Keratinocyte (primary cell): ENCODE results near the gene CNNM3. TPM values are rescaled to one million over a fixed set of nuclear protein-coding genes. Genes with fewer than 3 reads are reported as not detected.

Experiments used
- DNase-seq: peaks from one replicate; pipeline ENCODE4 v3.0.0-alpha.2; 2011; ENCODE audit warnings: low read depth, missing footprints, low spot score
- FAIRE-seq: peaks from 2 replicates; lab custom pipeline; 2011; peaks lifted over from hg19 to GRCh38; lab: Jason Lieb, UNC
- H2AFZ ChIP-seq: 2 replicates; pipeline ENCODE4 v1.6.0; 2012; ENCODE audit warnings: low read length, control low read depth, inconsistent platforms; ENCODE audit not compliant: control insufficient read depth
- H3K27ac ChIP-seq: 2 replicates; pipeline ENCODE4 v1.5.1; 2011; ENCODE audit warnings: low read length; ENCODE audit not compliant: control insufficient read depth, insufficient read depth
- H3K27me3 ChIP-seq: 3 replicates; pipeline ENCODE4 v1.6.0; 2011; ENCODE audit warnings: low read length; ENCODE audit not compliant: control insufficient read depth, insufficient read depth; ENCODE audit errors: extremely low read depth
- H3K36me3 ChIP-seq, 2 experiments: 2 replicates in 1 of 2; 3 replicates in 1 of 2; pipeline ENCODE4 v1.5.1; 2011; ENCODE audit warnings: low read length in 2 of 2, mild to moderate bottlenecking in 1 of 2; ENCODE audit not compliant: control insufficient read depth in 2 of 2, insufficient read depth in 2 of 2; ENCODE audit errors: extremely low read depth in 1 of 2
- H3K4me1 ChIP-seq: 3 replicates; pipeline ENCODE4 v1.5.1; 2011; ENCODE audit warnings: low read length; ENCODE audit not compliant: control insufficient read depth, insufficient read depth; ENCODE audit errors: extremely low read depth
- H3K4me2 ChIP-seq: 3 replicates; pipeline ENCODE4 v1.6.0; 2011; ENCODE audit warnings: low read depth, low read length; ENCODE audit not compliant: control insufficient read depth, insufficient read depth; ENCODE audit errors: extremely low read depth
- H3K4me3 ChIP-seq, 3 experiments: fragments of 200-600 bp in 1 of 3; sonication (generic) in 1 of 3; 2 replicates in 2 of 3; 3 replicates in 1 of 3; pipeline ENCODE4 v1.5.1; 2011 to 2016; ENCODE audit warnings: low read length in 3 of 3, mild to moderate bottlenecking in 3 of 3, control low read depth in 2 of 3, inconsistent platforms in 1 of 3, low read depth in 1 of 3, mixed read lengths in 1 of 3, mixed run types in 1 of 3, moderate library complexity in 1 of 3; ENCODE audit not compliant: control insufficient read depth in 2 of 3, insufficient read depth in 2 of 3; ENCODE audit errors: extremely low read depth in 1 of 3
- H3K79me2 ChIP-seq: 2 replicates; pipeline ENCODE4 v1.6.0; 2012; ENCODE audit warnings: low read length; ENCODE audit not compliant: control insufficient read depth, insufficient read depth
- H3K9ac ChIP-seq: 3 replicates; pipeline ENCODE4 v1.6.0; 2011; ENCODE audit warnings: low read length; ENCODE audit not compliant: control insufficient read depth, insufficient read depth; ENCODE audit errors: extremely low read depth
- H3K9me1 ChIP-seq: 3 replicates; pipeline ENCODE4 v1.6.0; 2011; ENCODE audit warnings: low read length; ENCODE audit not compliant: control insufficient read depth, insufficient read depth; ENCODE audit errors: extremely low read depth
- H3K9me3 ChIP-seq: 2 replicates; pipeline ENCODE4 v1.5.1; 2012; ENCODE audit warnings: low read depth, low read length; ENCODE audit not compliant: control insufficient read depth
- H4K20me1 ChIP-seq: 3 replicates; pipeline ENCODE4 v1.6.0; 2011; ENCODE audit warnings: low read length; ENCODE audit not compliant: control insufficient read depth, insufficient read depth; ENCODE audit errors: extremely low read depth
- EZH2 ChIP-seq: IDR thresholded peaks from one replicate; pipeline ENCODE4 v1.6.1; 2012; ENCODE audit warnings: inconsistent platforms, mild to moderate bottlenecking, low read length, moderate library complexity
- dilution Hi-C: fragments of 300-500 bp; cut with MboI; formaldehyde crosslinking; loops from one replicate; pipeline ENCODE4 v1.7.0; 2020; ENCODE audit warnings: low sequenced_read_pairs; ENCODE audit not compliant: extremely low pct_ligation_motif_present
- polyA plus RNA-seq, 5 experiments: library from polyadenylated mRNA; depleted of rRNA in 3 of 5; stranded (reverse) in 3 of 5; stranded (forward) in 1 of 5; unstranded in 1 of 5; fragments of >200 nt; gene quantifications; 1 replicate in 1 of 5; 2 replicates in 3 of 5; 3 replicates in 1 of 5; pipeline versions ENCODE4 v1.2.1 to v1.2.3, GENCODE V29; 2011 to 2012; ENCODE audit warnings: missing spikeins in 2 of 5, low read depth in 1 of 5, low replicate concordance in 1 of 5
- TF ChIP-seq, protein P1 (sequence below), 3 experiments: IDR thresholded peaks in 1 of 3; conservative IDR thresholded peaks in 1 of 3; optimal IDR thresholded peaks in 1 of 3; 2 replicates in 2 of 3; 3 replicates in 1 of 3; pipeline versions ENCODE3 to v1.5.1; 2011; ENCODE audit warnings: low read length in 3 of 3, mild to moderate bottlenecking in 3 of 3, moderate library complexity in 2 of 3, control low read depth in 1 of 3, inconsistent platforms in 1 of 3; ENCODE audit not compliant: insufficient read depth in 2 of 3; ENCODE audit errors: extremely low read depth in 1 of 3

CNNM3 gene
- polyA plus RNA-seq, 1 donor (not counting 4 experiments of a cell fraction or from before 2014, with no cell fraction given), result 2.3 TPM

DNA sequence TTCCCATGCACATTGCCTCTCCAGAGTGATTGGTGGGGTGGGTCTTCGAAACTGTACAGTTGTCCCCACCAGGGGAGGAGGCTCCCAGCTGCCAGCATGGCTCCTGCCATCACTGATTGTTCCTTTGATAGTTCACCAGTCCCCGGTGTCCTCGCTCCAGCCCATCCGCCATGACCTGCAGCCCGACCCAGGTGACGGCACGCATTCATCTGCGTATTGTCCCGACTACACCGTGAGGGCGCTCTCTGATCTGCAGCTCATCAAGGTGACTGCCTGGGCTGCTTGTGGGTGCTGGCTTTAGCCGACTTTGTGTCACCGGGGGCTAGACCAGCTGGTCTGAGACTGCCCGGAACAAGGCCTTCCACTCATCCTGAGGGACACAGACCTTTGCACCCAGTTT, 12.4 kb downstream of the CNNM3 start:
- no peak overlapping the region for H3K27ac ChIP-seq
- FAIRE-seq (no peak), DNase-seq (no peak)
- no peak overlapping the region for H2AFZ ChIP-seq
- H3K9me1 ChIP-seq, result no peaks in the 10 kb centered on the region
- no peak overlapping the region for H3K4me2 ChIP-seq
- H3K79me2 ChIP-seq, result no peaks in the 10 kb centered on the region
- no peak for TF ChIP-seq EZH2
- TF ChIP-seq, protein P1, sequence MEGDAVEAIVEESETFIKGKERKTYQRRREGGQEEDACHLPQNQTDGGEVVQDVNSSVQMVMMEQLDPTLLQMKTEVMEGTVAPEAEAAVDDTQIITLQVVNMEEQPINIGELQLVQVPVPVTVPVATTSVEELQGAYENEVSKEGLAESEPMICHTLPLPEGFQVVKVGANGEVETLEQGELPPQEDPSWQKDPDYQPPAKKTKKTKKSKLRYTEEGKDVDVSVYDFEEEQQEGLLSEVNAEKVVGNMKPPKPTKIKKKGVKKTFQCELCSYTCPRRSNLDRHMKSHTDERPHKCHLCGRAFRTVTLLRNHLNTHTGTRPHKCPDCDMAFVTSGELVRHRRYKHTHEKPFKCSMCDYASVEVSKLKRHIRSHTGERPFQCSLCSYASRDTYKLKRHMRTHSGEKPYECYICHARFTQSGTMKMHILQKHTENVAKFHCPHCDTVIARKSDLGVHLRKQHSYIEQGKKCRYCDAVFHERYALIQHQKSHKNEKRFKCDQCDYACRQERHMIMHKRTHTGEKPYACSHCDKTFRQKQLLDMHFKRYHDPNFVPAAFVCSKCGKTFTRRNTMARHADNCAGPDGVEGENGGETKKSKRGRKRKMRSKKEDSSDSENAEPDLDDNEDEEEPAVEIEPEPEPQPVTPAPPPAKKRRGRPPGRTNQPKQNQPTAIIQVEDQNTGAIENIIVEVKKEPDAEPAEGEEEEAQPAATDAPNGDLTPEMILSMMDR (optimal IDR thresholded peaks at IDR 0.05 in 1 of 3, IDR thresholded peaks at IDR 0.05 in 1 of 3, conservative IDR thresholded peaks at IDR 0.05 in 1 of 3; ENCODE audit: extremely low read depth in 1 of 3, insufficient read depth in 2 of 3, low read length in 3 of 3), result no peak
- no peaks in the 10 kb centered on the region for H4K20me1 ChIP-seq
- no peaks in the 10 kb centered on the region for H3K27me3 ChIP-seq
- H3K9me3 ChIP-seq, result no peaks in the 10 kb centered on the region
- peaks cover 6 to 20% of the 10 kb centered on the region in 2 experiments for H3K36me3 ChIP-seq
- no peaks in the 10 kb centered on the region for H3K4me1 ChIP-seq
- no peak overlapping the region for H3K9ac ChIP-seq
- dilution Hi-C loops, result no loop called here
- H3K4me3 ChIP-seq, result no peak overlapping the region

DNA sequence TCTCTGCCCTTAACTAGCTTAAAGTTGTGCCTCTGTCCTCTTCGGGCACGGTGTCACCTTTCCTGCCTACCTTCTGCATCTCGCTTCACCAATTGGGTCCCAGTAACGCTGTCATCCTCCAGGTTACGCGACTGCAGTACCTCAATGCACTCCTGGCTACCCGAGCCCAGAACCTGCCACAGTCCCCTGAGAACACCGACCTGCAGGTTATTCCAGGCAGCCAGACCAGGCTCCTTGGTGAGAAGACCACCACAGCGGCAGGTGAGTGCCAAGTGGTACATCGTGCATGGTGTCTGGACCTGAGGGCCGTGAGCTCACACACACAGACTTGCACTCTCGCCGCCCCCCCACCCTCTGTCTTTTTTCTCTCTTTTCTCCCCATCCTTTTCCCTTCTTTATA, 12.8 kb downstream of the CNNM3 start:
- no peak for FAIRE-seq
- dilution Hi-C loops, result no loop called here

More for the DNA sequence above, 12.8 kb downstream of the CNNM3 start:
- Histone ChIP-seq H3K9me1 (no peaks in the 10 kb centered on the region), H2AFZ (no peak overlapping the region), H3K27ac (no peak overlapping the region), H4K20me1 (no peaks in the 10 kb centered on the region), H3K9ac (no peak overlapping the region), H3K4me1 (no peaks in the 10 kb centered on the region), H3K9me3 (no peaks in the 10 kb centered on the region), H3K27me3 (no peaks in the 10 kb centered on the region), H3K4me2 (no peak overlapping the region), H3K79me2 (no peaks in the 10 kb centered on the region), H3K4me3 (no peak overlapping the region), H3K36me3 (peaks cover 6 to 20% of the 10 kb centered on the region in 2 experiments)
- DNase-seq, result no peak
- TF ChIP-seq, protein P1 (optimal IDR thresholded peaks at IDR 0.05 in 1 of 3, IDR thresholded peaks at IDR 0.05 in 1 of 3, conservative IDR thresholded peaks at IDR 0.05 in 1 of 3; ENCODE audit: extremely low read depth in 1 of 3, insufficient read depth in 2 of 3, low read length in 3 of 3), result no peak
